Keratinocyte (primary cell): ENCODE results near the gene TMPRSS4. TPM values are rescaled to one million over a fixed set of nuclear protein-coding genes. Genes with fewer than 3 reads are reported as not detected.

Source experiments
- DNase-seq: peaks from one replicate; pipeline ENCODE4 v3.0.0-alpha.2; 2011; ENCODE audit warnings: low read depth, missing footprints, low spot score
- FAIRE-seq: peaks from 2 replicates; lab custom pipeline; 2011; peaks lifted over from hg19 to GRCh38; lab: Jason Lieb, UNC
- H2AFZ ChIP-seq: 2 replicates; pipeline ENCODE4 v1.6.0; 2012; ENCODE audit warnings: low read length, control low read depth, inconsistent platforms; ENCODE audit not compliant: control insufficient read depth
- H3K27ac ChIP-seq: 2 replicates; pipeline ENCODE4 v1.5.1; 2011; ENCODE audit warnings: low read length; ENCODE audit not compliant: control insufficient read depth, insufficient read depth
- H3K27me3 ChIP-seq: 3 replicates; pipeline ENCODE4 v1.6.0; 2011; ENCODE audit warnings: low read length; ENCODE audit not compliant: control insufficient read depth, insufficient read depth; ENCODE audit errors: extremely low read depth
- H3K36me3 ChIP-seq, 2 experiments: 2 replicates in 1 of 2; 3 replicates in 1 of 2; pipeline ENCODE4 v1.5.1; 2011; ENCODE audit warnings: low read length in 2 of 2, mild to moderate bottlenecking in 1 of 2; ENCODE audit not compliant: control insufficient read depth in 2 of 2, insufficient read depth in 2 of 2; ENCODE audit errors: extremely low read depth in 1 of 2
- H3K4me1 ChIP-seq: 3 replicates; pipeline ENCODE4 v1.5.1; 2011; ENCODE audit warnings: low read length; ENCODE audit not compliant: control insufficient read depth, insufficient read depth; ENCODE audit errors: extremely low read depth
- H3K4me2 ChIP-seq: 3 replicates; pipeline ENCODE4 v1.6.0; 2011; ENCODE audit warnings: low read depth, low read length; ENCODE audit not compliant: control insufficient read depth, insufficient read depth; ENCODE audit errors: extremely low read depth
- H3K4me3 ChIP-seq, 3 experiments: fragments of 200-600 bp in 1 of 3; sonication (generic) in 1 of 3; 2 replicates in 2 of 3; 3 replicates in 1 of 3; pipeline ENCODE4 v1.5.1; 2011 to 2016; ENCODE audit warnings: low read length in 3 of 3, mild to moderate bottlenecking in 3 of 3, control low read depth in 2 of 3, inconsistent platforms in 1 of 3, low read depth in 1 of 3, mixed read lengths in 1 of 3, mixed run types in 1 of 3, moderate library complexity in 1 of 3; ENCODE audit not compliant: control insufficient read depth in 2 of 3, insufficient read depth in 2 of 3; ENCODE audit errors: extremely low read depth in 1 of 3
- H3K79me2 ChIP-seq: 2 replicates; pipeline ENCODE4 v1.6.0; 2012; ENCODE audit warnings: low read length; ENCODE audit not compliant: control insufficient read depth, insufficient read depth
- H3K9ac ChIP-seq: 3 replicates; pipeline ENCODE4 v1.6.0; 2011; ENCODE audit warnings: low read length; ENCODE audit not compliant: control insufficient read depth, insufficient read depth; ENCODE audit errors: extremely low read depth
- H3K9me1 ChIP-seq: 3 replicates; pipeline ENCODE4 v1.6.0; 2011; ENCODE audit warnings: low read length; ENCODE audit not compliant: control insufficient read depth, insufficient read depth; ENCODE audit errors: extremely low read depth
- H3K9me3 ChIP-seq: 2 replicates; pipeline ENCODE4 v1.5.1; 2012; ENCODE audit warnings: low read depth, low read length; ENCODE audit not compliant: control insufficient read depth
- H4K20me1 ChIP-seq: 3 replicates; pipeline ENCODE4 v1.6.0; 2011; ENCODE audit warnings: low read length; ENCODE audit not compliant: control insufficient read depth, insufficient read depth; ENCODE audit errors: extremely low read depth
- CTCF ChIP-seq, 3 experiments: IDR thresholded peaks in 1 of 3; conservative IDR thresholded peaks in 1 of 3; optimal IDR thresholded peaks in 1 of 3; 2 replicates in 2 of 3; 3 replicates in 1 of 3; pipeline versions ENCODE3 to v1.5.1; 2011; ENCODE audit warnings: low read length in 3 of 3, mild to moderate bottlenecking in 3 of 3, moderate library complexity in 2 of 3, control low read depth in 1 of 3, inconsistent platforms in 1 of 3; ENCODE audit not compliant: insufficient read depth in 2 of 3; ENCODE audit errors: extremely low read depth in 1 of 3
- EZH2 ChIP-seq: IDR thresholded peaks from one replicate; pipeline ENCODE4 v1.6.1; 2012; ENCODE audit warnings: inconsistent platforms, mild to moderate bottlenecking, low read length, moderate library complexity
- dilution Hi-C: fragments of 300-500 bp; cut with MboI; formaldehyde crosslinking; loops from one replicate; pipeline ENCODE4 v1.7.0; 2020; ENCODE audit warnings: low sequenced_read_pairs; ENCODE audit not compliant: extremely low pct_ligation_motif_present
- polyA plus RNA-seq, 5 experiments: library from polyadenylated mRNA; depleted of rRNA in 3 of 5; stranded (reverse) in 3 of 5; stranded (forward) in 1 of 5; unstranded in 1 of 5; fragments of >200 nt; gene quantifications; 1 replicate in 1 of 5; 2 replicates in 3 of 5; 3 replicates in 1 of 5; pipeline versions ENCODE4 v1.2.1 to v1.2.3, GENCODE V29; 2011 to 2012; ENCODE audit warnings: missing spikeins in 2 of 5, low read depth in 1 of 5, low replicate concordance in 1 of 5

Gene TMPRSS4
- polyA plus RNA-seq, 1 donor (not counting 4 experiments of a cell fraction or from before 2014, with no cell fraction given), result 1.2 TPM

- H4K20me1 ChIP-seq, result no peaks in the 10 kb centered on the region
- FAIRE-seq (no peak), DNase-seq (no peak)
- H3K27ac ChIP-seq, result no peak overlapping the region
- H3K36me3 ChIP-seq, result no peaks in the 10 kb centered on the region
- H2AFZ ChIP-seq, result no peak overlapping the region
- H3K9me1 ChIP-seq, result peaks cover 2% of the 10 kb centered on the region
- peaks cover 10% of the 10 kb centered on the region for H3K4me1 ChIP-seq
- no peaks in the 10 kb centered on the region for H3K9me3 ChIP-seq
- no peaks in the 10 kb centered on the region for H3K27me3 ChIP-seq
- H3K4me3 ChIP-seq, result no peak overlapping the region
- dilution Hi-C loops, result no loop called here
- no peak for TF ChIP-seq CTCF (optimal IDR thresholded peaks at IDR 0.05 in 1 of 3, IDR thresholded peaks at IDR 0.05 in 1 of 3, conservative IDR thresholded peaks at IDR 0.05 in 1 of 3; ENCODE audit: extremely low read depth in 1 of 3, insufficient read depth in 2 of 3, low read length in 3 of 3)
- no peak for TF ChIP-seq EZH2
- H3K9ac ChIP-seq, result no peak overlapping the region
- H3K79me2 ChIP-seq, result no peaks in the 10 kb centered on the region
- no peak overlapping the region for H3K4me2 ChIP-seq
Measured at GRCh38 chr11:118042141-118042540, 34.7 kb upstream of the TMPRSS4 start.

DNA sequence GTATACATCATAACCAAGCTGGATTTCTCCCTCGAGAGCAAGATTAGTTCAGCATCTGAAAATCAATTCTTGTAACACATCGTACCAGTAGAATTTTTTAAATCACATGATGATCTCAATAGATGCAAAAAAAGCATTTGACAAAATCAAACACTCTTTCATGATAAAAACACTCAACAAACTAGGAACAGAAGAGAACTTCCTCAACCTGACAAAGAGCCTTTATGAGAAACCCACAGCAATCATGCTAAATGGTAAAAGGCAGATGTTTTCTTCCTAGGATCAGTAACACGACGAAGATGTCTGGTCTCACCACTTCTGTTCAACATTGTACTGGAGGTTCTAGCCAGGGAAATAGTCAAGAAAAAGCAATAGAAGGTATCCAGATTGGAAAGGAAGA lies 34.1 kb upstream of the TMPRSS4 start:
- Histone ChIP-seq H3K4me1 (peaks cover 10% of the 10 kb centered on the region), H2AFZ (no peak overlapping the region), H3K4me2 (no peak overlapping the region), H3K9ac (no peak overlapping the region), H3K9me1 (peaks cover 2% of the 10 kb centered on the region), H4K20me1 (no peaks in the 10 kb centered on the region), H3K27me3 (no peaks in the 10 kb centered on the region), H3K79me2 (no peaks in the 10 kb centered on the region), H3K27ac (no peak overlapping the region), H3K9me3 (no peaks in the 10 kb centered on the region), H3K36me3 (no peaks in the 10 kb centered on the region), H3K4me3 (no peak overlapping the region)
- dilution Hi-C loops, result no loop called here
- no peak for TF ChIP-seq CTCF (optimal IDR thresholded peaks at IDR 0.05 in 1 of 3, IDR thresholded peaks at IDR 0.05 in 1 of 3, conservative IDR thresholded peaks at IDR 0.05 in 1 of 3; ENCODE audit: extremely low read depth in 1 of 3, insufficient read depth in 2 of 3, low read length in 3 of 3)
- TF ChIP-seq EZH2, result no peak
- DNase-seq (no peak), FAIRE-seq (no peak)
